Endodermal cell (in vitro differentiated cells): ENCODE data around the gene EVL. TPM values are rescaled to one million over a fixed set of nuclear protein-coding genes. Genes with fewer than 3 reads are reported as not detected.

ENCODE experiments used
- DNase-seq: peaks from one replicate; pipeline ENCODE4 v3.0.0-alpha.2; 2017
- H3K27ac ChIP-seq: 2 replicates; pipeline ENCODE4 v1.5.1; 2013; ENCODE audit warnings: mild to moderate bottlenecking, low read depth, low read length, moderate library complexity
- H3K27me3 ChIP-seq: 2 replicates; pipeline ENCODE4 v1.6.1; 2013; ENCODE audit warnings: mild to moderate bottlenecking, low read length, moderate library complexity; ENCODE audit not compliant: insufficient read depth, control insufficient read depth, poor library complexity, severe bottlenecking
- H3K36me3 ChIP-seq: 2 replicates; pipeline ENCODE4 v1.7.0; 2013; ENCODE audit warnings: mild to moderate bottlenecking, low read length, moderate library complexity; ENCODE audit not compliant: control insufficient read depth, insufficient read depth
- H3K4me1 ChIP-seq: one replicate; pipeline ENCODE4 v1.7.0; 2013; ENCODE audit warnings: low read length; ENCODE audit not compliant: control insufficient read depth, insufficient read depth
- H3K4me3 ChIP-seq: 2 replicates; pipeline ENCODE4 v1.5.1; 2013; ENCODE audit warnings: mild to moderate bottlenecking, low read length, moderate library complexity
- H3K9ac ChIP-seq: 2 replicates; pipeline ENCODE4 v1.6.1; 2013; ENCODE audit warnings: mild to moderate bottlenecking, low read length, moderate library complexity; ENCODE audit not compliant: poor library complexity, severe bottlenecking; ENCODE audit errors: extremely low read depth
- H3K9me3 ChIP-seq: 2 replicates; pipeline ENCODE4 v1.6.1; 2013; ENCODE audit warnings: mild to moderate bottlenecking, low read length, moderate library complexity; ENCODE audit not compliant: control insufficient read depth
- H3K27ac Mint-ChIP-seq: 2 replicates; pipeline ENCODE4 v1.8.0; 2020; ENCODE audit warnings: mixed read lengths
- H3K27me3 Mint-ChIP-seq: 2 replicates; pipeline ENCODE4 v1.8.0; 2021; ENCODE audit warnings: mild to moderate bottlenecking, mixed read lengths; ENCODE audit not compliant: insufficient read depth
- H3K36me3 Mint-ChIP-seq: 2 replicates; pipeline ENCODE4 v1.8.0; 2020; ENCODE audit warnings: low read depth, mixed read lengths
- H3K4me1 Mint-ChIP-seq: 2 replicates; pipeline ENCODE4 v1.8.0; 2020; ENCODE audit warnings: mixed read lengths
- H3K4me3 Mint-ChIP-seq: 2 replicates; pipeline ENCODE4 v1.8.0; 2020; ENCODE audit warnings: mild to moderate bottlenecking, moderate library complexity, mixed read lengths
- H3K9me3 Mint-ChIP-seq: 2 replicates; pipeline ENCODE4 v1.8.0; 2020; ENCODE audit warnings: mild to moderate bottlenecking, mixed read lengths
- WGBS, 2 experiments: methylation state at CpG; one replicate each; pipeline versions ENCODE4 v1.1.5 to v1.1.7; 2013; ENCODE audit warnings: missing lambda C conversion rate in 2 of 2, mixed read lengths in 1 of 2; ENCODE audit not compliant: insufficient coverage in 1 of 2, insufficient read length in 1 of 2; 5-methylcytosine and 5-hydroxymethylcytosine counted together
- total RNA-seq, 2 donors: library from RNA; stranded (reverse); fragmentation: NEBNext Ultra II Directional in 1 of 2; extraction: Animal tissue kit (Norgen Biotek cat#: 25700) in 1 of 2; gene quantifications; 2 replicates in 1 of 2; 3 replicates in 1 of 2; pipeline ENCODE4 v1.2.1, GENCODE V29; 2021
- TF ChIP-seq, protein P1 (sequence below): fragments of 200-600 bp; sonication (generic); conservative IDR thresholded peaks from 2 replicates; pipeline ENCODE4 v1.5.0; 2021; ENCODE audit warnings: antibody characterized with exemption, mild to moderate bottlenecking

EVL gene
- total RNA-seq, 2 donors from 2014 or later = 61.1 to 71.3 TPM

DNA sequence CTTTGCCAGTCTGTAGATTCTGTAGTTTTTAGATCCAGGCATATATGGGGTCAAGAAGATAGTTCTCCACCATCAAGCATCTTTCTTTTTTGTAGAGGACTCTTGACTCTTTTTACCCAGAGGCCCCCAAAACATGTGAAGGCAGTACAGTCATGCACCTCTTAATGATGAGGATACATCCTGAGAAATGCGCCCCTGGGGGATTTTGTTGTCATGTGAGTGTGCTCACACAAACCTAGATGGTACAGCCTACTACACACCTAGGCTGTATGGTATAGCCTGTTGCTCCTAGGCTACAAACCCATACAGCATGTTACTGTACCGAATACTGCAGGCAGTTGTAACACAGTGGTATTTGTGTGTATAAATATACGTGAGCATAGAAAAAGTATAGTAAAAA, 23.0 kb downstream of the EVL start:
- H3K4me3 Mint-ChIP-seq = no peak overlapping the region
- H3K4me3 ChIP-seq = no peak overlapping the region
- peaks cover 16% of the 10 kb centered on the region for H3K36me3 Mint-ChIP-seq
- TF ChIP-seq, protein P1, sequence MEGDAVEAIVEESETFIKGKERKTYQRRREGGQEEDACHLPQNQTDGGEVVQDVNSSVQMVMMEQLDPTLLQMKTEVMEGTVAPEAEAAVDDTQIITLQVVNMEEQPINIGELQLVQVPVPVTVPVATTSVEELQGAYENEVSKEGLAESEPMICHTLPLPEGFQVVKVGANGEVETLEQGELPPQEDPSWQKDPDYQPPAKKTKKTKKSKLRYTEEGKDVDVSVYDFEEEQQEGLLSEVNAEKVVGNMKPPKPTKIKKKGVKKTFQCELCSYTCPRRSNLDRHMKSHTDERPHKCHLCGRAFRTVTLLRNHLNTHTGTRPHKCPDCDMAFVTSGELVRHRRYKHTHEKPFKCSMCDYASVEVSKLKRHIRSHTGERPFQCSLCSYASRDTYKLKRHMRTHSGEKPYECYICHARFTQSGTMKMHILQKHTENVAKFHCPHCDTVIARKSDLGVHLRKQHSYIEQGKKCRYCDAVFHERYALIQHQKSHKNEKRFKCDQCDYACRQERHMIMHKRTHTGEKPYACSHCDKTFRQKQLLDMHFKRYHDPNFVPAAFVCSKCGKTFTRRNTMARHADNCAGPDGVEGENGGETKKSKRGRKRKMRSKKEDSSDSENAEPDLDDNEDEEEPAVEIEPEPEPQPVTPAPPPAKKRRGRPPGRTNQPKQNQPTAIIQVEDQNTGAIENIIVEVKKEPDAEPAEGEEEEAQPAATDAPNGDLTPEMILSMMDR = no peak
- 84 to 100% methylated on average over 2 to 3 of the region's 3 CpGs for WGBS, 2 experiments
- no peak overlapping the region for H3K27ac ChIP-seq
- H3K9me3 ChIP-seq = no peaks in the 10 kb centered on the region
- no peaks in the 10 kb centered on the region for H3K27me3 Mint-ChIP-seq
- H3K27me3 ChIP-seq = no peaks in the 10 kb centered on the region
- H3K4me1 ChIP-seq = no peaks in the 10 kb centered on the region
- no peak overlapping the region for H3K9ac ChIP-seq
- H3K4me1 Mint-ChIP-seq = no peaks in the 10 kb centered on the region
- peaks cover 27% of the 10 kb centered on the region for H3K36me3 ChIP-seq
- no peaks in the 10 kb centered on the region for H3K9me3 Mint-ChIP-seq
- DNase-seq = no peak
- H3K27ac Mint-ChIP-seq = no peak overlapping the region

DNA sequence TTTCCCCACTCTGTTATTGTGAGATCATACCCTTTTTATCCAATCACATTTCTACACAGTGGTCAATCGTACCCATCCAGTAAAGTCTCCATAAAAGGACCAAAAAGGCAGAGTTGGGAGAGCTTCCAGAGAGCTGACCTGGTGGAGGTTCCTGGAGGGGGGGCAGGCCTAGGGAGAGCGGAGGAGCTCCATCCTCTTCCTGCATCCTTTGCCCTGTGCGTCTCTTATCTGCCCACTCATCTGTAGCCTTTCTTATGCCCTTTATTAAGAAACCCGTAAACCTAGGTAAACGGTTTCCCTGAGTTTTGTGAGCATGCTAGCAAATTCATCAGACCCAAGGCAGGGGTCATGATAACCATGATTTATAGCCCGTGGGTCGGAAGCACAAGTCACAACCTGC, 26.2 kb downstream of the EVL start:
- Histone ChIP-seq H3K27ac (no peak overlapping the region), H3K9me3 (no peaks in the 10 kb centered on the region), H3K9ac (no peak overlapping the region), H3K4me1 (no peaks in the 10 kb centered on the region), H3K36me3 (peaks cover 20% of the 10 kb centered on the region), H3K27me3 (no peaks in the 10 kb centered on the region), H3K4me3 (no peak overlapping the region)
- TF ChIP-seq, protein P1 = no peak
- no peaks in the 10 kb centered on the region for H3K9me3 Mint-ChIP-seq
- DNase-seq = no peak
- H3K4me1 Mint-ChIP-seq = no peaks in the 10 kb centered on the region
- H3K27me3 Mint-ChIP-seq = no peaks in the 10 kb centered on the region
- no peak overlapping the region for H3K27ac Mint-ChIP-seq
- 91 to 98% methylated on average over 7 of the region's 7 CpGs for WGBS, 2 experiments
- peaks cover 8% of the 10 kb centered on the region for H3K36me3 Mint-ChIP-seq
- no peak overlapping the region for H3K4me3 Mint-ChIP-seq

DNA sequence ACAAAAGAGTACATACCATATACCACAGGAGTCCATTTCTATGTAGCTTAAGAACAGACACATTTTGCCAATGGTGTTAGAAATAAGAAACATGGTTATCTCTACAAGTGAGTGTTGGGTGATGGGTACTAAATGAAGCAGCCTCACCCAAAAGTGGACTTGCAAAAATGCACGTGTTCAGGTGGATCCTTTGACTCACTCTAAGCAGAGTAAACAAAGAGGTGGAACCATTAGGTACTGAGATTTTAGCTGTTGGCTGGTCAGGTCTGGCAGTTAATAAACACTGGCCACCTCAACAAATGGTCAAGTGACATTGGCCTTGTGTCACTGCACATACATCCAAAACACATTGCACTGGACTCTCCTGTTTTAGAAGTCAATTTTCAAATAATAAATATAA, 27.6 kb downstream of the EVL start:
- no peak for DNase-seq
- H3K27ac Mint-ChIP-seq = no peak overlapping the region
- Histone ChIP-seq H3K27me3 (no peaks in the 10 kb centered on the region), H3K9me3 (no peaks in the 10 kb centered on the region), H3K36me3 (peaks cover 17% of the 10 kb centered on the region), H3K4me3 (no peak overlapping the region), H3K9ac (no peak overlapping the region), H3K4me1 (no peaks in the 10 kb centered on the region), H3K27ac (no peak overlapping the region)
- no peak overlapping the region for H3K4me3 Mint-ChIP-seq
- peaks cover 5% of the 10 kb centered on the region for H3K36me3 Mint-ChIP-seq
- TF ChIP-seq, protein P1 = no peak
- H3K27me3 Mint-ChIP-seq = no peaks in the 10 kb centered on the region
- WGBS, 2 experiments = 82 to 90% methylated on average over 1 of the region's 1 CpG
- H3K9me3 Mint-ChIP-seq = no peaks in the 10 kb centered on the region
- no peaks in the 10 kb centered on the region for H3K4me1 Mint-ChIP-seq
